ENCODE data around the gene BLOC1S4.

The BLOC1S4 gene

GRCh38 chr4:6694177-6694901 is 21.6 kb upstream of the BLOC1S4 start:
- Histone ChIP-seq H3K9me3 (ENCODE audit: control insufficient read depth, low read length) (no peaks in the 10 kb centered on the region), H3K36me3 (ENCODE audit: control insufficient read depth, insufficient read depth, low read length) (no peaks in the 10 kb centered on the region), H3K4me3 (ENCODE audit: low read length) (peak overlapping the region; percentile 81), H3K9ac (ENCODE audit: low read length) (peak overlapping the region; percentile 99), H3K27me3 (ENCODE audit: control insufficient read depth, insufficient read depth, low read length) (no peaks in the 10 kb centered on the region), H3K4me1 (ENCODE audit: control insufficient read depth, insufficient read depth, low read length) (peaks cover 42% of the 10 kb centered on the region)

- Histone ChIP-seq H3K4me3 (ENCODE audit: low read length) (peak overlapping the region; percentile 81), H3K36me3 (ENCODE audit: control insufficient read depth, insufficient read depth, low read length) (no peaks in the 10 kb centered on the region), H3K9me3 (ENCODE audit: control insufficient read depth, low read length) (no peaks in the 10 kb centered on the region), H3K4me1 (ENCODE audit: control insufficient read depth, insufficient read depth, low read length) (peaks cover 26% of the 10 kb centered on the region), H3K27me3 (ENCODE audit: control insufficient read depth, insufficient read depth, low read length) (no peaks in the 10 kb centered on the region), H3K9ac (ENCODE audit: low read length) (peak overlapping the region; percentile 99)
Measured at GRCh38 chr4:6695660-6696610, 20.0 kb upstream of the BLOC1S4 start.

GRCh38 chr4:6696611-6697010 is 19.4 kb upstream of the BLOC1S4 start:
- peaks cover 22% of the 10 kb centered on the region for H3K4me1 ChIP-seq (ENCODE audit: control insufficient read depth, insufficient read depth, low read length)

DNA sequence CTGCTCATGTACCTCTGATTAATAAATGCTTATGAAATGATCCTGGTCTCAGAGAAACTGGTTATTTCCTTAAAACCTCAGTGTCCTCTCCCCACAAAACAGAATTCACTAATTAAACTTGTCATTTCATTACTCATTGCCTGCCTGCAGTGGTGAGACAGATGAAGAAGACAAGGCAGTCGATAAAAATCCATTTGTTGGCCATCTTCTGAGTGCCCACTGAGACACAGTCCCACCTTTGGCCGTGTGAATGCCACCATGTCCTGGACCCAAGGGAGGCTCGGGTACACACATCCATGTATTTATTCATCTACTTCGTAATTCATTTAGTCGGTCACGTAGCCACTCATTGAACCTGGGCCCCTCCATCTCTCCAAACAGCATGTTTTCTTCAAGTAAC is 18.8 kb upstream of the BLOC1S4 start:
- Histone ChIP-seq H3K4me3 (ENCODE audit: low read length) (no peak overlapping the region), H3K27me3 (ENCODE audit: control insufficient read depth, insufficient read depth, low read length) (no peaks in the 10 kb centered on the region), H3K4me1 (ENCODE audit: control insufficient read depth, insufficient read depth, low read length) (peaks cover 21% of the 10 kb centered on the region), H3K9me3 (ENCODE audit: control insufficient read depth, low read length) (no peaks in the 10 kb centered on the region), H3K9ac (ENCODE audit: low read length) (no peak overlapping the region), H3K36me3 (ENCODE audit: control insufficient read depth, insufficient read depth, low read length) (no peaks in the 10 kb centered on the region)

More at GRCh38 chr4:6696611-6697010, 19.4 kb upstream of the BLOC1S4 start:
- Histone ChIP-seq H3K4me3 (ENCODE audit: low read length) (no peak overlapping the region), H3K9ac (ENCODE audit: low read length) (no peak overlapping the region), H3K9me3 (ENCODE audit: control insufficient read depth, low read length) (no peaks in the 10 kb centered on the region), H3K36me3 (ENCODE audit: control insufficient read depth, insufficient read depth, low read length) (no peaks in the 10 kb centered on the region), H3K27me3 (ENCODE audit: control insufficient read depth, insufficient read depth, low read length) (no peaks in the 10 kb centered on the region)

DNA sequence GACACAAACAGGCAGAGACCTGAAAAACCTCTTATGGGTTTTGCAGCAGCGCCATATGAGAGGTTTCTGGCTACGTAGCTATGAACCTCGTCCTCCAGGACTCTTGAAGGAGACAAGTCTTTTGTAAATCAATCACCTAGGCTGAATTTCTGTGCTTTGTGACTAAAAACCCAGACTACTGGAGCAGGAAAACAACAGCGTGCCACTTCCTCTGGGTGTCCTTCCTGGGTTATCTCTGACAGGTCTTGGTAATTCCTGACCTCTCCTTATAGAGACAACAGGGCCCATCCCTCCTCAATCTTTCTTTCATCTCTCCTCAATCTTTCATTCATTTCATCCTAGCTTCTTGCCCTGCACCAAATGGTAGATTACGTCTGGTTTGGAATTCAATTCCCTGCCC is 16.6 kb upstream of the BLOC1S4 start:
- no peaks in the 10 kb centered on the region for H3K9me3 ChIP-seq (ENCODE audit: control insufficient read depth, low read length)
- H3K4me1 ChIP-seq (ENCODE audit: control insufficient read depth, insufficient read depth, low read length): peaks cover 6% of the 10 kb centered on the region
- H3K9ac ChIP-seq (ENCODE audit: low read length): no peak overlapping the region
- no peak overlapping the region for H3K4me3 ChIP-seq (ENCODE audit: low read length)
- no peaks in the 10 kb centered on the region for H3K27me3 ChIP-seq (ENCODE audit: control insufficient read depth, insufficient read depth, low read length)
- H3K36me3 ChIP-seq (ENCODE audit: control insufficient read depth, insufficient read depth, low read length): no peaks in the 10 kb centered on the region

DNA sequence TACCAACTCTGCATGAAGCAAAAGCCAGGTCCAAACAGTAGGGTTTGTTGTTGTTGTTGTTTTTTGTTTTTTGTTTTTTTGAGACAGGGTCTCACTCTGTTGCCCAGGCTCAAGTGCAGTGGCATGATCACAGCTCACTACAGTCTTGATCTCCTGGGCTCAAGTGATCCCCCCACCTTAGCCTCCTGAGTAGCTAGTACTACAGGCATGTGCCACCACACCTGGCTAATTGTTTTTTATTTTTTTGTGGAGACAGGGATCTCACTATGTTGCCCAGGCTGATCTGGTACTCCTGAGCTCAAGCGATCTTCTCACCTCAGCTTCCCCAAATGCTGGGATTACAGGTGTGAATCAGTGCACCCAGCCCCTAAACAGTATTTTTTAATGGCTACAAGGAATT is 16.1 kb upstream of the BLOC1S4 start:
- Histone ChIP-seq H3K4me1 (ENCODE audit: control insufficient read depth, insufficient read depth, low read length) (peaks cover 6% of the 10 kb centered on the region), H3K36me3 (ENCODE audit: control insufficient read depth, insufficient read depth, low read length) (no peaks in the 10 kb centered on the region), H3K9ac (ENCODE audit: low read length) (no peak overlapping the region)

DNA sequence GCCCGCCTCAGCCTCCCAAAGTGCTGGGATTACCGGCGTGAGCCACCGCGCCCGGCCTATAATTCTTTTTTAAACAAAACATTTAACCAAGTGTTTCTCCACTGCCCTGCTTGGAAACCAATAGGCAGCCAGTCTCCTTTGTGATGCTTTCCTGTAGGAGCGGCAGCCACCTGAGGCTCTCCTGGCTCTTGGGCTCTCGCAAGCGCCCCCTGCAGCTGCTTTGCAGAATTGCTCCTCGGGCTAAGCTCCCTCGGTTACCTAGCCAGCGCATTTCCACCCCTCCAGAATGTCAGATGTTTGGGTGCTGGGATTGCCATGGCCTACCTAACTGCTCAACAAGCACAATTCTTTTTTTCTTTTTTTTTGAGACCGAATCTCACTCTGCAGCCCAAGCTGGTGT is 14.6 kb upstream of the BLOC1S4 start:
- H3K4me3 ChIP-seq (ENCODE audit: low read length): no peak overlapping the region
- H3K9ac ChIP-seq (ENCODE audit: low read length): no peak overlapping the region
- H3K9me3 ChIP-seq (ENCODE audit: control insufficient read depth, low read length): no peaks in the 10 kb centered on the region
- no peaks in the 10 kb centered on the region for H3K36me3 ChIP-seq (ENCODE audit: control insufficient read depth, insufficient read depth, low read length)
- H3K4me1 ChIP-seq (ENCODE audit: control insufficient read depth, insufficient read depth, low read length): peaks cover 1% of the 10 kb centered on the region
- H3K27me3 ChIP-seq (ENCODE audit: control insufficient read depth, insufficient read depth, low read length): no peaks in the 10 kb centered on the region

More for the DNA sequence above, 16.1 kb upstream of the BLOC1S4 start:
- Histone ChIP-seq H3K9me3 (ENCODE audit: control insufficient read depth, low read length) (no peaks in the 10 kb centered on the region), H3K27me3 (ENCODE audit: control insufficient read depth, insufficient read depth, low read length) (no peaks in the 10 kb centered on the region), H3K4me3 (ENCODE audit: low read length) (no peak overlapping the region)

DNA sequence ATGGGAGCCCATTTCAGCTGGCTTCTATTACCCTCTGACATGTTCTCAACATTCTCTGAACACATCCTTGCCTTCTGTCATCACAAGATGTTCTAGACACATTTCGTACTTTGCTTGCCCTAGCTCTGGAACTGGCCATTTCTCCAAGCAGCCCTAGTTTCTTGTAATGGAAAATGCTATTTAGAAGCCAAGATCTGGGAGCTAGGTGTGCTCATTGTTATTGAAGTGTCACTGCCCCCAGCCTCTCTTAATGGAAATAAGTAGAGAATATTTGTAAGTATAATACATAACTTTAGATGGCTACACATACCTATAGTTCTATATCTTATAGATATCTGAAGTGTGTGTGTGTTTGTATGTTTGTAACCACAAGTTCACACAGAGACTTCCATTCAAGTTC is 13.2 kb upstream of the BLOC1S4 start:
- no peak overlapping the region for H3K4me3 ChIP-seq (ENCODE audit: low read length)
- no peaks in the 10 kb centered on the region for H3K27me3 ChIP-seq (ENCODE audit: control insufficient read depth, insufficient read depth, low read length)
- no peaks in the 10 kb centered on the region for H3K36me3 ChIP-seq (ENCODE audit: control insufficient read depth, insufficient read depth, low read length)
- H3K4me1 ChIP-seq (ENCODE audit: control insufficient read depth, insufficient read depth, low read length): peaks cover 14% of the 10 kb centered on the region
- no peaks in the 10 kb centered on the region for H3K9me3 ChIP-seq (ENCODE audit: control insufficient read depth, low read length)
- no peak overlapping the region for H3K9ac ChIP-seq (ENCODE audit: low read length)

DNA sequence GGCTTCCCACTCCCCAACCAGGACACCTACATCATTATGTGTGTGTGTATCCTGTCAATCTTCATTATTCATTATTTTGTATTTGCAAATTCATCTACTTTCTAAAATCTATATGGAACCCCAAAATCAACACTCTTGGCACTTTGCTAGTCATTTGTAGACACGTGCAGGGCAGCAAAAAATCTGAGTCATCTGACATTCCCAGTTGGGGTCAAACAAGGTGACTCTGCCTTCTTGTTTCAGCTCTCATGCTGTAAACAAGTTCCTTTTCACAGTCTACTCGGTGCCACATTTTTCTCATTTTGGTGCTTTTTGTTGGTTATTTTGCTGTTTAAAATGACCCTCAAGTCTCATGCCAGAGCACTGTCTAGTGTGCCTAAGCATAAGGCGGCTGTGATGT is 12.2 kb upstream of the BLOC1S4 start:
- Histone ChIP-seq H3K9me3 (ENCODE audit: control insufficient read depth, low read length) (no peaks in the 10 kb centered on the region), H3K4me3 (ENCODE audit: low read length) (no peak overlapping the region), H3K27me3 (ENCODE audit: control insufficient read depth, insufficient read depth, low read length) (no peaks in the 10 kb centered on the region), H3K4me1 (ENCODE audit: control insufficient read depth, insufficient read depth, low read length) (peaks cover 22% of the 10 kb centered on the region), H3K36me3 (ENCODE audit: control insufficient read depth, insufficient read depth, low read length) (no peaks in the 10 kb centered on the region), H3K9ac (ENCODE audit: low read length) (no peak overlapping the region)

GRCh38 chr4:6705646-6706045 is 10.3 kb upstream of the BLOC1S4 start:
- no peak overlapping the region for H3K9ac ChIP-seq (ENCODE audit: low read length)
- no peaks in the 10 kb centered on the region for H3K9me3 ChIP-seq (ENCODE audit: control insufficient read depth, low read length)
- no peaks in the 10 kb centered on the region for H3K27me3 ChIP-seq (ENCODE audit: control insufficient read depth, insufficient read depth, low read length)
- H3K4me1 ChIP-seq (ENCODE audit: control insufficient read depth, insufficient read depth, low read length): peaks cover 28% of the 10 kb centered on the region
- no peak overlapping the region for H3K4me3 ChIP-seq (ENCODE audit: low read length)
- no peaks in the 10 kb centered on the region for H3K36me3 ChIP-seq (ENCODE audit: control insufficient read depth, insufficient read depth, low read length)

DNA sequence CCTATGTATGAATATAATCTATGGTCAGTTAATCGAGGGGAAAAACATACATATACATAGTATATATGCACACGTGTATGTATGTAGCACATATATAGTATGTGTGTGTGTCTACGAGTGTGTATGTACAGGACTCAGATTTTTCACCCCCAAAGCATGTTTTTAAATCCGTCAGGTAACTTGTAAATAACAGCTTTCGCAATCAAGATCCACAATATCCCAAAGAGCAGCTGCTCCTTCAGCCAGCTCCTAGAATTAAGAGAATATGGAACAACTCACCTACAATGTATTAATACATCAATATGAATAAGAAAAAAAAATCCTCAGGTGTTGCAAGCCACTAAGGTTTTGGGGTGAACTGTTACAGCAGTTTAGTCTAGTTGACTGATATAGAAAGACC is 9.8 kb upstream of the BLOC1S4 start:
- H3K4me3 ChIP-seq (ENCODE audit: low read length): no peak overlapping the region

More for the DNA sequence above, 9.8 kb upstream of the BLOC1S4 start:
- no peaks in the 10 kb centered on the region for H3K36me3 ChIP-seq (ENCODE audit: control insufficient read depth, insufficient read depth, low read length)
- H3K9me3 ChIP-seq (ENCODE audit: control insufficient read depth, low read length): no peaks in the 10 kb centered on the region
- H3K9ac ChIP-seq (ENCODE audit: low read length): no peak overlapping the region
- H3K4me1 ChIP-seq (ENCODE audit: control insufficient read depth, insufficient read depth, low read length): peaks cover 29% of the 10 kb centered on the region
- no peaks in the 10 kb centered on the region for H3K27me3 ChIP-seq (ENCODE audit: control insufficient read depth, insufficient read depth, low read length)
